Activated CD4-positive, alpha-beta T cell treated with anti-CD3 and anti-CD28 coated beads, Interleukin-2, amount 10 ng/mL, durations not matched to agents 7 days and 5 days (primary cell): Measurements from ENCODE around the gene PTPRU. TPM values are rescaled to one million over a fixed set of nuclear protein-coding genes. Genes with fewer than 3 reads are reported as not detected.
"Not testable (repeated sequence)": the region's sequence is repeated elsewhere in the genome, so short reads cannot be mapped to it uniquely, and the experiment has no call there.

Source experiments
- CTCF ChIA-PET: fragments of 350-600 bp; sonication (Branson Sonifier 250); formaldehyde crosslinking; loops from one replicate; lab custom pipeline; 2021; ENCODE audit warnings: antibody characterized with exemption; lab: Charles Lee
- POLR2A ChIA-PET: fragments of 350-600 bp; sonication (Branson Sonifier 250); formaldehyde crosslinking; loops from one replicate; lab custom pipeline; 2021; ENCODE audit warnings: antibody characterized with exemption; lab: Charles Lee
- DNase-seq: peaks from one replicate; pipeline ENCODE4 v3.0.0-alpha.2; 2020
- H3K27ac Mint-ChIP-seq: one replicate; pipeline ENCODE4 v1.8.0; 2021; ENCODE audit warnings: mild to moderate bottlenecking, moderate library complexity, mixed read lengths
- H3K27me3 Mint-ChIP-seq: one replicate; pipeline ENCODE4 v1.8.0; 2021; ENCODE audit warnings: mixed read lengths
- H3K36me3 Mint-ChIP-seq: one replicate; pipeline ENCODE4 v1.8.0; 2021; ENCODE audit warnings: low read depth, mixed read lengths
- H3K4me1 Mint-ChIP-seq: one replicate; pipeline ENCODE4 v1.8.0; 2021; ENCODE audit warnings: mixed read lengths
- H3K4me3 Mint-ChIP-seq: one replicate; pipeline ENCODE4 v1.8.0; 2021; ENCODE audit warnings: mild to moderate bottlenecking, moderate library complexity, mixed read lengths
- H3K9me3 Mint-ChIP-seq: one replicate; pipeline ENCODE4 v1.8.0; 2021; ENCODE audit warnings: mixed read lengths
- total RNA-seq, 2 experiments: library from RNA; stranded (reverse); gene quantifications; one replicate each; pipeline ENCODE4 v1.2.3, GENCODE V29; 2021

The PTPRU gene
- total RNA-seq, 2 experiments from 2014 or later: 0.22 to 0.31 TPM

DNA sequence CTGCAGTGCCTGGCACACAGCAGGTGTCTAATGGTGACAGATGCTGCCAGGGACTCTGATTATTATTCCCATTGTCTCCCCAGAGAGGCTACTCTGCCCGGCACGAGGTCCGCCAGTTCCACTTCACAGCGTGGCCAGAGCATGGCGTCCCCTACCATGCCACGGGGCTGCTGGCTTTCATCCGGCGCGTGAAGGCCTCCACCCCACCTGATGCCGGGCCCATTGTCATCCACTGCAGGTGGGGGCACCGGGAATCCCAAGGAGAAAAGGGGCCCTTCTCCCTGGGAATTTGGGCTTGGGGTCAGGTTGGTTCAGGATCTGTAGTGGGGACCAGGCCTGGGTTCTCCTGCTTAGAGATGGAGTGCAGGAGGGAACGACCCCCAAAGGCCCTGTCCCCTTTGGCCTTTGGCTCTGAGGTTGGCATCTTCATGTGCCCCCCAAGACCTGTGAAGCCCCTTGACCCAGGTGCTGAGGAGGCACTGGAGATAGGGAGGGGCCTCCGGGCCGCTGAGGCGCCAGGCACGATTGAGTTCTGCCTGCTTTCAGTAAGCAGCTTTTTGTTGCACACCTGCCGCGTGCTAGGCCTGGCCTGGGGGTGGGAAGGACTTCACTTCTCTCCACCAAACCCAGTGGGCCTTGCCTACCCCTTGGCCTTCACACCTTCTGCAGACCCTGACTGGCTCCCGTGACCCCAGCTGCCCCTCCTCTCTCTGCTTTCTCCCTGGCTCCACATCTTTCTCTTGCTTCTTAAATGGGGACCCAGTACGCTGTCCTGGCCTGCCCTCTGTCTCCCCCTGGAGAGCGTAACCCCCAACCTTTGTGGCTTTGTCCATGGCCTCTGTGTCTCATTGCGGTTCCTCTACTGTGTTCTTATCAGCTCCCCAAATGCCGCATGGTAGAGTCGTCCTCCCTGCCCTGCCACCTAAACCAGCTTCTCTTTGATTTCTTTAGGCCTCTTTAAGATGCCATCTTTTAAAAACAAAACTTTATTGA lies 76.4 kb downstream of the PTPRU start:
- H3K4me1 Mint-ChIP-seq: no peaks in the 10 kb centered on the region
- no peaks in the 10 kb centered on the region for H3K36me3 Mint-ChIP-seq
- no peak for DNase-seq
- no peaks in the 10 kb centered on the region for H3K27me3 Mint-ChIP-seq
- no peak overlapping the region for H3K27ac Mint-ChIP-seq
- H3K4me3 Mint-ChIP-seq: no peak overlapping the region
- ChIA-PET POLR2A (no interaction called here), CTCF (no interaction called here)
- no peaks in the 10 kb centered on the region for H3K9me3 Mint-ChIP-seq

DNA sequence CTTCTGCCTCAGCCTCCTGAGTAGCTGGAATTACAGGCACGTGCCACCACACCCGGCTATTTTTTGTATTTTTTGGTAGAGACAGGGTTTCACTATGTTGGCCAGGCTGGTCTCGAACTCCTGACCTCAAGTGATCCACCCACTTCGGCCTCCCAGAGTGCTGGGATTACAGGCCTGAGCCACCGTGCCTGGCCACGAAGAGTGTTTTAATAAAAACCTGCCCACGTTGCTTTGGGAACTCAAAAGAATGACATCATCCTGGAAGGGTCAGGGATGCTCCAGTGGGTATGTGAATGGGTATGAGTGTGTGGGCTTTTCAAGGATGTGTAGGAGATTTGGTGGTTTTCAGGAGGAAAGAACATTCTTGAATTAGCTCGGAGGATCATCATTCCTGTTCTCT lies 78.4 kb downstream of the PTPRU start:
- DNase-seq, CTCF ChIA-PET, H3K36me3 Mint-ChIP-seq, H3K27ac Mint-ChIP-seq, H3K4me1 Mint-ChIP-seq, H3K4me3 Mint-ChIP-seq, H3K27me3 Mint-ChIP-seq, H3K9me3 Mint-ChIP-seq: not testable (repeated sequence)
- POLR2A ChIA-PET: interaction anchor here (0.6 kb wide), 1 partner anchor 563 kb away, joined by 3 read pairs; no protein-coding TSS in a partner anchor

DNA sequence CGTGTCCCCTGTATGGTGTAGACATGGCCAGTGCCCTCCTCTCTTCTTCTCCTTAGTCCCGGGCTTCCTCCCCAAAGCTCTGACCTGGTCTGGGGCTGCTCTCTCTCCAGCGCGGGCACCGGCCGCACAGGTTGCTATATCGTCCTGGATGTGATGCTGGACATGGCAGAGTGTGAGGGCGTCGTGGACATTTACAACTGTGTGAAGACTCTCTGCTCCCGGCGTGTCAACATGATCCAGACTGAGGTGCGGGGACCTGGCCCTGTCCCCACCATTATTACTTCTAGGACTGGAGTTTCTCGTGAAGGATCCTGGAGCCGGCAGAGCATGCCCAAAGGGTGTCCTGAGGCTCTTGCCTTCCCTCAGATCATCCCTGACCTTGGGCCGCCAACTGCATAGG lies 78.9 kb downstream of the PTPRU start:
- H3K4me1 Mint-ChIP-seq: no peaks in the 10 kb centered on the region
- DNase-seq: no peak
- POLR2A ChIA-PET: interaction anchor here (0.6 kb wide), 1 partner anchor 563 kb away, joined by 3 read pairs; no protein-coding TSS in a partner anchor
- no peak overlapping the region for H3K27ac Mint-ChIP-seq
- no peaks in the 10 kb centered on the region for H3K36me3 Mint-ChIP-seq
- H3K9me3 Mint-ChIP-seq: no peaks in the 10 kb centered on the region
- no peaks in the 10 kb centered on the region for H3K27me3 Mint-ChIP-seq
- no peak overlapping the region for H3K4me3 Mint-ChIP-seq
- CTCF ChIA-PET: no interaction called here

DNA sequence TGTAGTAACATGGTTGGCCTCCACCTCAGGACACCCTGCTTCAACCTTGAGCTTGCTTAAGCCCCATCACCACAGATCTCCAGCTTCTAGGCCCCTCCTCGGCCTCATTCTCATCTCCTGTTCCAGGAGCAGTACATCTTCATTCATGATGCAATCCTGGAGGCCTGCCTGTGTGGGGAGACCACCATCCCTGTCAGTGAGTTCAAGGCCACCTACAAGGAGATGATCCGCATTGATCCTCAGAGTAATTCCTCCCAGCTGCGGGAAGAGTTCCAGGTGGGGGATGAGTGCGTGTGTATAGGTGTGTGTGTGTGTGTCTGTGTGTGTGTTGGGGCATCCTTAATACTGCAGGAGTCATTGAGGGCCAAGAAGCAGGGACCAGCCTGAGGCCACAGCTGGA lies 79.6 kb downstream of the PTPRU start:
- DNase-seq: no peak
- Mint-ChIP-seq H3K4me3 (no peak overlapping the region), H3K9me3 (no peaks in the 10 kb centered on the region), H3K27ac (no peak overlapping the region), H3K36me3 (no peaks in the 10 kb centered on the region), H3K27me3 (no peaks in the 10 kb centered on the region), H3K4me1 (no peaks in the 10 kb centered on the region)
- ChIA-PET POLR2A (no interaction called here), CTCF (no interaction called here)

DNA sequence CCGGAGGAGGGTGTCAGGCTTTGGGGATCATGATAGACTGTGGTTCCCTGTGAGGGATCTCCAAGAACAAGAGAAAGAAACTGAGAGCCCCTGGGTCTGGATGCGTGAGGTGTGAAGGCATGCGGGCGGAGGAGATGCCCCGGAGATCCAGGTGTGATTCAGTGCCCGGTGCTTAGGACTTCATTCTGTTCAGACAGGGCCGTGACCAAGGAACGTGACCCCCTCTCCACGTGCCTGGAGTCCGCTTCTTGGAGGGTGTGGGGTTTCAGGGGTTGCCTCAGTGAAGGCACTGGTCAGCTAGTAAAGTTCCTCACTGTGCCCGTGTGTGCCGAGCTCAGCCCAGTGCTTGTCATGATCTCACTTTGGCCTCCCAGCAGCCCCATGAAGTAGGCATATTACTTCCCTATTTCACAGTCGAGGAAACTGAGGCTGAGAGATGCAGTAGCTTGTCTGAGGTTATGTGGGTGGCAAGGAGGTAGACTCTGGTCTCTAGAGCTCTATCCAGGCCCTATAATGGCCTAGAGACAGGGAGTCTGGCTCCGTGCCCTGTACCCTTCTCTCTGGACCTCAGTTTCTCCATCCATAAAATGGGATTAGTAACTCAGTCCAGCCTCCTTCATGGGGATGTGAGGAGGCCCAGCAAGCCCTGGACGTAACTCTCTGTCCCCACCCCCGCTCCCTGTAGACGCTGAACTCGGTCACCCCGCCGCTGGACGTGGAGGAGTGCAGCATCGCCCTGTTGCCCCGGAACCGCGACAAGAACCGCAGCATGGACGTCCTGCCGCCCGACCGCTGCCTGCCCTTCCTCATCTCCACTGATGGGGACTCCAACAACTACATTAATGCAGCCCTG lies 81.0 kb downstream of the PTPRU start:
- no peaks in the 10 kb centered on the region for H3K9me3 Mint-ChIP-seq
- no peak overlapping the region for H3K27ac Mint-ChIP-seq
- H3K27me3 Mint-ChIP-seq: no peaks in the 10 kb centered on the region
- CTCF ChIA-PET: no interaction called here
- no peaks in the 10 kb centered on the region for H3K4me1 Mint-ChIP-seq
- no peak for DNase-seq
- H3K36me3 Mint-ChIP-seq: no peaks in the 10 kb centered on the region
- no peak overlapping the region for H3K4me3 Mint-ChIP-seq
- POLR2A ChIA-PET: no interaction called here

DNA sequence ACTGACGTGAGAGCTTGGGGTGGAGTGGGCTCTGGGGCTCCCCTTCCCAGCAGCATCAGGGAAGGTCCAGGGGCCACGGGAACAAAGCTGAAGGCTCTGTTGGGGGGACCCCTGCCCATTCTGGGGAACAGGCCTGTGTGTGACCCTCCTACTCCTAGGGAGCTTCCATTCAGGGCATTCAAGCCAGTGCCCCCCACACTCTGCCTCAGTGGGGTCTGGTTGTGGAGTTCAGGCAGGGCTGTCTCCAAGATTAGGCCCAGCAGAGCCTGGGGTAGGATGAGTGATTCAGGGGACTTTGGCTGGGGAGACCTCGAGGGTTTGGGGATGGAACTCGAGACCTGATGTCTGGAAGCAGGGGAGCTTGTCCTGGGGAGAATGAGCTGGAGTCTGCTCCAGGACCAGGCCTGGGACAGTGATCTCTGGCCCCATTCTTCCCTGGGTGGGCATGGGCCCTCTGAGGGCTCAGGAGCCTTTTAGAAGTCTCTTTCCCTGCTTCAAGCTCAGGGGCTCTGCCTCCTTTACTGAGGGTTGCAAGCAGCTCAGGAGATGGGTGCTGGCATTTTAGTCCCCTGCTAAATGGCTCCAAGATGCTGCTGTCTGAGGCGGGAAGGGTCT lies 81.7 kb downstream of the PTPRU start:
- ChIA-PET CTCF (no interaction called here), POLR2A (no interaction called here)
- Mint-ChIP-seq H3K4me1 (no peaks in the 10 kb centered on the region), H3K4me3 (no peak overlapping the region), H3K27me3 (no peaks in the 10 kb centered on the region), H3K36me3 (no peaks in the 10 kb centered on the region), H3K27ac (no peak overlapping the region), H3K9me3 (no peaks in the 10 kb centered on the region)
- no peak for DNase-seq

DNA sequence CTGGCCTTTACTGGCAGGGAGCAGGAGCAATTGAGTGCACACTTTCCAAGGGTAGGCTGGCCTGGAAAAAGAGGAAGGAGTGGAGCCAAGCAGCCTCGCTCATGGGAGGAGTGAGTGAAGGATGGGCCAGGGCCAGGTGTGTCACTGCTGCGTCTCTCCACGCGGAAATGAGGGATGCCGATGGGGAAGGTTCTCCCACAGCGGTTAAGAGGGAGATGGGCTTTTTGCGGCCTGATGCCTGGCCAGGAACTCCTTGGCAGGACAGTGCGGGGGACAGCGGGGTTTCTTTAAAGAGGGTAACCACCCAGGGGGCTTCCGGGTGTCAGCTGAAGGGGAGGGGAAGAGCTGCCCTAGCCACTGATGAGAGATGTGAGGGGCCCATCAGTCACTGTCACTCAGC lies 82.4 kb downstream of the PTPRU start:
- no peaks in the 10 kb centered on the region for H3K27me3 Mint-ChIP-seq
- H3K4me3 Mint-ChIP-seq: no peak overlapping the region
- no peaks in the 10 kb centered on the region for H3K36me3 Mint-ChIP-seq
- no peaks in the 10 kb centered on the region for H3K9me3 Mint-ChIP-seq
- no peak for DNase-seq
- POLR2A ChIA-PET: no interaction called here
- CTCF ChIA-PET: no interaction called here
- H3K4me1 Mint-ChIP-seq: no peaks in the 10 kb centered on the region
- no peak overlapping the region for H3K27ac Mint-ChIP-seq

DNA sequence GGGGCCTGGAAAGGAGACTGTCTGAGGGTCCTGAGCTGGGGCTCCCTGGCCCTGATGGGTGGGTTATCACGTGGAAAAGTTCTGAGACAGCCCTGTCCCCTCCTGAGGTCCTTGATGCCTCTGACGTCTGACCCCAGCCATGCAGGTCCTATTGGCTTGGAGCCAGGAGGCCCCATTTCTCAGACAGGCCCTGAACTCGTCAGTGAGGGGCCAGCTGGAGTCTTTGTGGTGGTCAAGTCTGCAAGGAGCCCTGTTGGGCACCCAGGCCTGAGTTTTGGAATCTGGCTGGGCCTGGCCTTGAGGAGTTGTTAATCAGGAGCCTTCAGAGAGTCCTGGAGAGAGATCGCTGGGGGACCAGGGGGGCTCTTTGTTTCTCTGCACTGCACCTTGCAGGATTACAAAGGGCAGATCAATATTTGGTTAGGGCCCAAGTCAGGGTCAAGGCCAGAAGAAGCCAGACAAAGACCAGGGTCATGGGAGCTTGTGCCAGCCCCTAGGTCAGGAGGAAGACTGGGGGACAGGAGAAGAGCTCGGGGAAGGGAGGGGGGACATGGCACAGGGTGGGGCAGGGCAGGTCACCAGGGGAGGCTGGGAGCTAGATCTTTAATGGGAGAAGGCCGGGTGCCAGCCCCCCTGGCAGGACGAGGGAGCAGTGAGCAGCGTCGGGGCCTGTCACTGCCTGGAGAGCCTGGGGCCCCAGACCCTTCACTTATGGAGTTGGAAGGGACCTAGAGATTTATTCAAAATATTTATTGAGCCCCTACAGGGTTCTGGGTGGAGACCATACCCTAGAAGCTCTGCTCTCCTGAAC lies 83.2 kb downstream of the PTPRU start:
- POLR2A ChIA-PET: no interaction called here
- no peak overlapping the region for H3K27ac Mint-ChIP-seq
- no peak overlapping the region for H3K4me3 Mint-ChIP-seq
- no peaks in the 10 kb centered on the region for H3K36me3 Mint-ChIP-seq
- H3K9me3 Mint-ChIP-seq: no peaks in the 10 kb centered on the region
- no peaks in the 10 kb centered on the region for H3K27me3 Mint-ChIP-seq
- H3K4me1 Mint-ChIP-seq: no peaks in the 10 kb centered on the region
- no peak for DNase-seq
- CTCF ChIA-PET: interaction anchor here (0.7 kb wide), 1 partner anchor 12 kb away, joined by 3 read pairs; no protein-coding TSS in a partner anchor

DNA sequence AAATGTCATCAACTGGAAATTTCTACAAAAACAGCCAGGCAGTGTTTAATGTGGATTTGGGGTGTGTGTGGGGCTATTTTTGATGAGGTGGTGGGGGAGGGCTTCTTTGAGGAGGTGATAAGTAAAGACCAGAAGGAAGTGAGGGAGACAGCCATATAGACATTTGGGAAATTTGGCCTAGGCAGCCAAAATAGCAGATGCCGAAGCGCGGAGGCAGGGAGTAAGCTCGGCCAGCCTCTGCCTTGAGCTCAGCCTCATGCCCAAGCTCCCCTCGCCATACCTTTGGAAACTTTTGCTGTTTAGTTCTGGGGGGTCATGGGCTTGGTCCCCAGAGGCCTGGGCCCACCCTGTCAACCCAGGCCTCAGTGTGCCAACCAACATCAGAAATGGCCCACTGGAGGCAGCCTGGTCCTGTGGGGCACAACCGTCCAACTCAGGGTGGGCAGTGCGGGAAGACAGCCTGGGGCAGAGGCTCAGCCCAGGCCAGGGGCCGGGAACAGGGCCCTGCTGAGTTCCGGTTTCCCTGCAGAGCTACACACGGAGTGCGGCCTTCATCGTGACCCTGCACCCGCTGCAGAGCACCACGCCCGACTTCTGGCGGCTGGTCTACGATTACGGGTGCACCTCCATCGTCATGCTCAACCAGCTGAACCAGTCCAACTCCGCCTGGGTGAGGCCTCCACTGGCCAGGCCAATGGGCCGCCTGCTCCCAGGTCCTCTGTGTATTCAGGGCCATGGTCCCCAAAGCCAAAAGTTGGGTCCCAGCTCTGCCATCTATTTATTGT lies 84.0 kb downstream of the PTPRU start:
- no peaks in the 10 kb centered on the region for H3K27me3 Mint-ChIP-seq
- H3K36me3 Mint-ChIP-seq: no peaks in the 10 kb centered on the region
- ChIA-PET POLR2A (no interaction called here), CTCF (interaction anchor here (0.7 kb wide), 1 partner anchor 13 kb away, joined by 3 read pairs; no protein-coding TSS in a partner anchor)
- H3K4me3 Mint-ChIP-seq: no peak overlapping the region
- H3K27ac Mint-ChIP-seq: no peak overlapping the region
- H3K9me3 Mint-ChIP-seq: no peaks in the 10 kb centered on the region
- no peak for DNase-seq
- H3K4me1 Mint-ChIP-seq: no peaks in the 10 kb centered on the region

DNA sequence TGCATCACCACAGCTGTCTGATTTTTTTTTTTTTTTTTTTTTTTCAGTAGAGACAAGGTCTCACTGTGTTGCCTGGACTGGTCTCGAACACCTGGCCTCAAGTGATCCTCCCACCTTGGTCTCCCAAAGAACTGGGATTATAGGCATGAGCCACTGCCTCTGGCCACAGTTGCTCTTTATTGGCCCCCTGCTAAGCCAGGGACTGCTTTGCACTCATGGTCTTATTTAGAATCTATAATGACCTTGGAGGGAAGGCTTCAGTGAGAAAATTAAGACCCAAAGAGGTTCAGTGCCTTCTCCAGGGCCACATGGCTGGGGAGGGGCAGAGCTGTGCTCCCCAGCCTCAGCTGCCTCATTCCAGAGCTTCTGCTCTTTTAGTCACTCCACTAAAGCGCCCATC lies 84.9 kb downstream of the PTPRU start:
- no peaks in the 10 kb centered on the region for H3K27me3 Mint-ChIP-seq
- H3K4me1 Mint-ChIP-seq: no peaks in the 10 kb centered on the region
- no peak for DNase-seq
- H3K36me3 Mint-ChIP-seq: no peaks in the 10 kb centered on the region
- CTCF ChIA-PET: interaction anchor here (0.6 kb wide), 1 partner anchor 114 kb away, joined by 3 read pairs; no protein-coding TSS in a partner anchor
- POLR2A ChIA-PET: no interaction called here
- H3K4me3 Mint-ChIP-seq: no peak overlapping the region
- no peaks in the 10 kb centered on the region for H3K9me3 Mint-ChIP-seq
- no peak overlapping the region for H3K27ac Mint-ChIP-seq

DNA sequence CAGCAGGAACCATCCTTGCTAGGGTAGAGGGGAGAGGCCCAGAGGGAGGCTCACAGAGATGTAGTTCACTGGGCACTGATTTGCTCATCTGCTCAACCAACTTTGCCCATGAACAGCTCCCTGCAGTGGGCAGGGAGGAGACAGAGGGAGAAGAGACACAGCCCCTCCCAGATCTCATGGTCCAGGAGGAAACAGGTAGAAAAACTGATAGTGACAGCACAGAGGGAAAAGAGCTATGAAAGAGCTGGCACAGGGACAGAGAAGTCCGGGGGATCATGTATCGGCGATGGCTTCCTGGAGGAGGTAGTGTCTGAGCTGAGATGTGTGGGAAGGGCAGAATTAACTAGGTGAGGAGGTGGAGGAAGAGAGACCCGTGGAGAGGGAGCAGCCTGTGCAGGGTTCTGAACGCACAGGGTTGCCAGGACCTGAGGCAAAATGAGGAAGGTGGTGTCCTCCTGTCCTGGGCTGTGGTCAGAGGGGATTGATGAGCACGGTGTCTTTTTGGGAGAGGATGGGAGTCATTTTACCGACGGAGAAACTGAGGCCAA lies 85.9 kb downstream of the PTPRU start:
- H3K36me3 Mint-ChIP-seq: no peaks in the 10 kb centered on the region
- H3K9me3 Mint-ChIP-seq: no peaks in the 10 kb centered on the region
- POLR2A ChIA-PET: no interaction called here
- H3K4me1 Mint-ChIP-seq: no peaks in the 10 kb centered on the region
- H3K27ac Mint-ChIP-seq: no peak overlapping the region
- DNase-seq: no peak
- H3K27me3 Mint-ChIP-seq: no peaks in the 10 kb centered on the region
- no peak overlapping the region for H3K4me3 Mint-ChIP-seq
- CTCF ChIA-PET: no interaction called here
